ENCODE measurements around the gene ZFAND3.

Gene ZFAND3

GRCh38 chr6:37806213-37806612, 13.3 kb upstream of the ZFAND3 start:
- TF ChIP-seq CTCF (IDR thresholded peaks at IDR 0.05; ENCODE audit: insufficient read depth, low read depth, low read length, missing control alignments) = no peak
- DNase-seq (ENCODE audit: low read depth) = no peak
- no peak overlapping the region for H3K4me3 ChIP-seq (ENCODE audit: low read length)

GRCh38 chr6:37807656-37808055, 11.9 kb upstream of the ZFAND3 start:
- H3K4me3 ChIP-seq (ENCODE audit: low read length) = no peak overlapping the region
- TF ChIP-seq CTCF (IDR thresholded peaks at IDR 0.05; ENCODE audit: insufficient read depth, low read depth, low read length, missing control alignments) = peak; percentile 46
- peak; percentile 46 for DNase-seq (ENCODE audit: low read depth)

GRCh38 chr6:37809197-37809543, 10.4 kb upstream of the ZFAND3 start:
- no peak for TF ChIP-seq CTCF (IDR thresholded peaks at IDR 0.05; ENCODE audit: insufficient read depth, low read depth, low read length, missing control alignments)
- no peak overlapping the region for H3K4me3 ChIP-seq (ENCODE audit: low read length)
- DNase-seq (ENCODE audit: low read depth) = peak; percentile 44

- no peak for TF ChIP-seq CTCF (IDR thresholded peaks at IDR 0.05; ENCODE audit: insufficient read depth, low read depth, low read length, missing control alignments)
- DNase-seq (ENCODE audit: low read depth) = no peak
- H3K4me3 ChIP-seq (ENCODE audit: low read length) = no peak overlapping the region
These were observed 6.7 kb upstream of the ZFAND3 start for GRCh38 chr6:37812841-37813240.

GRCh38 chr6:37814374-37814773, 5.2 kb upstream of the ZFAND3 start:
- H3K4me3 ChIP-seq (ENCODE audit: low read length) = no peak overlapping the region
- TF ChIP-seq CTCF (IDR thresholded peaks at IDR 0.05; ENCODE audit: insufficient read depth, low read depth, low read length, missing control alignments) = no peak
- no peak for DNase-seq (ENCODE audit: low read depth)

- no peak overlapping the region for H3K4me3 ChIP-seq (ENCODE audit: low read length)
- DNase-seq (ENCODE audit: low read depth) = no peak
- TF ChIP-seq CTCF (IDR thresholded peaks at IDR 0.05; ENCODE audit: insufficient read depth, low read depth, low read length, missing control alignments) = no peak
These were observed 2.7 kb upstream of the ZFAND3 start for GRCh38 chr6:37816599-37817375.

All from epithelial cell of esophagus (primary cell).